HG03139 (cell line): ENCODE measurements around the gene ARHGEF19.

Experiments
- ATAC-seq: cut with Tn5 transposase; IDR thresholded peaks from one replicate; pipeline ENCODE4 v1.9.1; 2021; ENCODE audit not compliant: unreplicated experiment

ARHGEF19 gene

GRCh38 chr1:16244650-16245285 is 32.3 kb upstream of the ARHGEF19 start:
- ATAC-seq: no peak

GRCh38 chr1:16243936-16244649 is 31.6 kb upstream of the ARHGEF19 start:
- no peak for ATAC-seq

- ATAC-seq: no peak
Measured at GRCh38 chr1:16243215-16243610, 30.8 kb upstream of the ARHGEF19 start.

- ATAC-seq: no peak
Measured at GRCh38 chr1:16242556-16243214, 30.2 kb upstream of the ARHGEF19 start.

GRCh38 chr1:16241221-16241708 is 28.8 kb upstream of the ARHGEF19 start:
- no peak for ATAC-seq

GRCh38 chr1:16239972-16240491 is 27.6 kb upstream of the ARHGEF19 start:
- no peak for ATAC-seq

GRCh38 chr1:16237343-16237830 is 24.9 kb upstream of the ARHGEF19 start:
- no peak for ATAC-seq

GRCh38 chr1:16236511-16237342 is 24.3 kb upstream of the ARHGEF19 start, which contains the start of gene CPLANE2:
Gene CPLANE2 (minus strand): TSS chr1:16237183. CDS start chr1:16236742, 441 bp downstream.
- ATAC-seq: peak; percentile 79

GRCh38 chr1:16235944-16236510 is 23.6 kb upstream of the ARHGEF19 start:
- ATAC-seq: peak; percentile 36

GRCh38 chr1:16235347-16235746 is 22.9 kb upstream of the ARHGEF19 start:
- ATAC-seq: no peak

- ATAC-seq: no peak
Measured at GRCh38 chr1:16233431-16233830, 21.0 kb upstream of the ARHGEF19 start.

GRCh38 chr1:16232316-16232710 is 19.9 kb upstream of the ARHGEF19 start:
- ATAC-seq: no peak

- no peak for ATAC-seq
Measured at GRCh38 chr1:16231331-16232315, 19.2 kb upstream of the ARHGEF19 start.

GRCh38 chr1:16230744-16231143 is 18.3 kb upstream of the ARHGEF19 start:
- no peak for ATAC-seq

GRCh38 chr1:16229976-16230740 is 17.7 kb upstream of the ARHGEF19 start:
- ATAC-seq: no peak

GRCh38 chr1:16226490-16227179 is 14.2 kb upstream of the ARHGEF19 start:
- no peak for ATAC-seq

- no peak for ATAC-seq
Measured at GRCh38 chr1:16226129-16226489, 13.7 kb upstream of the ARHGEF19 start.

GRCh38 chr1:16224472-16224871 is 12.0 kb upstream of the ARHGEF19 start:
- no peak for ATAC-seq
